SW480 (cell line): ENCODE measurements around the gene CRHBP.
"Not testable (repeated sequence)": the region's sequence is repeated elsewhere in the genome, so short reads cannot be mapped to it uniquely, and the experiment has no call there.

Source experiments
- DNase-seq: peaks from one replicate; pipeline ENCODE4 v3.0.0-alpha.2; 2016; ENCODE audit warnings: low spot score

Gene CRHBP

DNA sequence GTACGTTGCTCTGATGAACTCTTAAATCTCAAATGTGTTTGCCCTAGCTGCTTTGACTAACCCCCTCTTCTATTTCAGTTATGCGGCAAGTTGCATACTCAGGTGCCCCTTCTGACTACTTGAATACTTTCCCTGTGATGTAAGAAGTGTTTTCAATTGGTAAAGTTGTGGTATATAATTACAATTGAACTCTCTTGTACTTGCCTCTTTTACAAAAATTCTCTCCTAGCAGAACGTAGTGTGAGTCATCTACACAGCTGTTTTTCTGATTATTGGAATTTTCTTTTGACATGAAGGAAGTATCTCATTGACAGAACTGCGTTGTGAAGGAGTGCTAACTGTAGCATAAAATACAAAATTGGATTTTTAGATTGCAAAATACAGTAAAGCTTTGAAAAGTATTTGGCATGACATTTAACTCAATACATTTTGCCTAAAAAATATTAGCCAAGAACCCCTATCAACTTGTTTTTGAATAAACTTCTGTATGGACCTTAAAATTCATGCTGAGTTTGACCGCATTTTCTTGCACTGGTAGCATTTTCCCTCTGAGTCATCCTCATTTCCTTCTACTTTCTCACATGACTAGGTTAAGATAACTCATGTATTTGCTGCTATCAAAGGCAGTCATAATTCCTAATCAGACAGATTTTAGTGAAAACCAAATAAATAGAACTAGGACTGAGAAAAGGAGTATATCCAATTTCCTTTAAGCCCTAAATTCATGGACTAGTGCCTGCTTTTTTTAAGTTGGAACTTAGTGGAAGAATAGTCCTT lies 6.3 kb downstream of the CRHBP start:
- DNase-seq: no peak

- DNase-seq: peak; percentile 80
Measured at GRCh38 chr5:76960004-76960625, 7.3 kb downstream of the CRHBP start.

- DNase-seq: no peak
Measured at GRCh38 chr5:76964060-76964459, 11.2 kb downstream of the CRHBP start.

- DNase-seq: no peak
Measured at GRCh38 chr5:76971511-76971910, 18.7 kb downstream of the CRHBP start.

GRCh38 chr5:76972689-76973088 lies 19.8 kb downstream of the CRHBP start:
- no peak for DNase-seq

- no peak for DNase-seq
Measured at GRCh38 chr5:76974785-76975184, 21.9 kb downstream of the CRHBP start.

- no peak for DNase-seq
Measured at GRCh38 chr5:76978869-76979268, 26.0 kb downstream of the CRHBP start.

DNA sequence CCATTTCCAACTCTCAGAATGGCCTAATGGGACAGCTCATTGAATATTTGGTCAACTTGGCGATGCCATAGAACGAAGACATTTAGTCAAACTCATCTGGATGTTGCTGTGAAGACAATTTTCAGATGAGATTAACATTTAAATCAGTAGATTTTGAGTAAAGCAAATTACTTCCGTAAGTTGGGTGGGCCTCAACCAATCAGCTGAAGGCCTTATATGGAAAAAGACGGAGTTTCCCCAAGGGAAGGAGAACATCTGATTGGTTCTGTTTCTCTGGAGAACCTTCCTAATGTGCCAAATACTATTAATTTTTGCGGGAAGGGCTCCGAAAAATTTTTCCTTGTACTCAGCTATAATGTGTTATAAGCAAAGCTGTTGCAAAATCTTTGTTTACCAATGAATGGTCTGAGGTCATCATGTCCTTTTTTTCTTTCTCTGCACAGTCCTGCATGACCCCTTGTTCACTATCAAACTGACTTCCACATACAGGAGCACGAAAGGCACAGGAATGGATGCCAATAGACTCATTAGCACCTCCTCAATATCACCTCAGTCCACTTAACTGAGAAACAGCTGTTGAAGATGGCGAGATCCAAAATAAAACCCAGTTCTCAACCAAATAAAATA lies 27.8 kb downstream of the CRHBP start:
- DNase-seq: no peak

DNA sequence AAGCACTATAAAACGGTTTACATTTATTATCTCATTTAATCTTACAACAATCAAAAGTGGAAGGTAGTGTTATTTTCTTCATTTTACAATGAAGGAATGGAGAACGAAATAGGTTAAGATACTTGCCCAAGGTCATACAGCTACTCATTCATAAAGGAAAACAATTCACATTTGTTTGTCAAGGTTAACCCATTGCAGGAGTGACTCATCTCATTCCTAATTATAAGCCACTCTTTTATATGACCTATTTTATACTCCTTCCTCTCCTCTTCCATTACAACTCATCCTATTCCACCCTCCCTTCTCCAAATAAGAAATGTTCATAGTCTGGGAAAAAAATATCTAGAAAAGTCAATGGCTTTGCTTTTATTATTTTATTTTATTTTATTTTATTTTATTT lies 29.6 kb downstream of the CRHBP start:
- peak; percentile 6 for DNase-seq

DNA sequence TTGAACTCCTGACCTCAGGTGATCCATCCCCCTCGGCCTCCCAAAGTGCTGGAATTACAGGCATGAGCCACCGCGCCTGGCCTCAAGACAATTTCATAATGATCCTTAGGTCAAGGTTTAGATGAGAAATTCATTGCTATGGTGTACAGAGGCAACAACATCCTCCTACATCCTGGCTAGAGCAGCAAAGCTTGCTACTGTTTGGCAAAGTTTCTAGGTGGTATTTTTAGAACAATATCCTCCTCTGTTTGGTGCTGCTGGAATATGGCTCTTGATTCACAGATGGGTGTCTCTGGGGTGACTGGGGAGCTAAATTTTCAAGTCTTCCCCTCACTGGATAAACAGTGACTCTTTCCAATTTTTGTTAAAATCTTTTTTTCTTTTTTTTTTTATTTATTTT lies 30.6 kb downstream of the CRHBP start:
- DNase-seq: no peak

GRCh38 chr5:76986825-76987526 lies 34.1 kb downstream of the CRHBP start:
- DNase-seq: no peak

DNA sequence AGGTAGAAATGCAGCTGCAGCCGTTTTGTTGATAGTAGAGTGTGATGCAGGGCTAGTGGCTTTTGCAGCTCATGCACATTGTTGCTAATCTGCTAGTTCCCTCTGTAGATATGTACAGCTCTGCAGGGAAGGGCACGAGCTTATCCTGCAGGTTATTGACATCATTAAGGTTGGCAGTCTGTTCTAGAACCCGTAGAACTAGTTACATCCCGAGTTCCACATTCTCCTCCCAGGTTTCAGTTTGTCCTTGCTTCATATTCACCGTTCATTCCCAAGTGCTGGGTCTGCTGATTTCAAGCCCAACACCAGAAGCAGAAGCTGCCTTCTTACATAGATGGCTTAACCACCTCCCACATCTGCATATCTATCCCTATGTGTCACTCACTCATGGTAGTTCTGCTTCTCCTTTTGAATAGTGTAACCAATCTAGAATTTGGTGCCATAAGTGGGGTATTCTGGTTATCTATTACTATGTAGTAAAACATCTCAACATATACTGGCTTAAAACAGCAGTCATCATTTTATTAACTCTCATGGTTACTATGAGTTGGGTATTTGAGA lies 38.1 kb downstream of the CRHBP start:
- no peak for DNase-seq

- not testable (repeated sequence) for DNase-seq
Measured at GRCh38 chr5:76993436-76993835, 40.6 kb downstream of the CRHBP start.

- DNase-seq: no peak
Measured at GRCh38 chr5:76994337-76994736, 41.5 kb downstream of the CRHBP start.

GRCh38 chr5:76998251-76998650 lies 45.4 kb downstream of the CRHBP start:
- not testable (repeated sequence) for DNase-seq

GRCh38 chr5:76999451-76999850 lies 46.6 kb downstream of the CRHBP start:
- no peak for DNase-seq

- no peak for DNase-seq
Measured at GRCh38 chr5:77003246-77003645, 50.4 kb downstream of the CRHBP start.

- DNase-seq: no peak
Measured at GRCh38 chr5:77006124-77006523, 53.3 kb downstream of the CRHBP start.

DNA sequence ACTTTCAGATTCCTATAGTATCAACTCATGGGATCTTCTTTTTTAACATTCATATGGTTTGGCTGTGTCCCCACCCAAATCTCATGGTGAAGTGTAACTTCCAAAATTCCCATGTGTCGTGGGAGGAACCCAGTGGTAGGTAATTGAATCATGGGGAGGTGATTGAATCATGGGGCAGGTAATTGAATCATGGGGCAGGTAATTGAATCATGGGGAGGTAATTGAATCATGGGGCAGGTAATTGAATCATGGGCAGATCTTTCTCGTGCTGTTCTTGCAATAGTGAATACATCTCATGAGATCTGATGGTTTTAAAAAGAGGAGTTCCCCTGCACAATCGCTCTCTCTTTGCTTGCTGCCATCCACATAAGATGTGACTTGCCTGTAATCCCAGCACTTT lies 55.6 kb downstream of the CRHBP start:
- DNase-seq: no peak

DNA sequence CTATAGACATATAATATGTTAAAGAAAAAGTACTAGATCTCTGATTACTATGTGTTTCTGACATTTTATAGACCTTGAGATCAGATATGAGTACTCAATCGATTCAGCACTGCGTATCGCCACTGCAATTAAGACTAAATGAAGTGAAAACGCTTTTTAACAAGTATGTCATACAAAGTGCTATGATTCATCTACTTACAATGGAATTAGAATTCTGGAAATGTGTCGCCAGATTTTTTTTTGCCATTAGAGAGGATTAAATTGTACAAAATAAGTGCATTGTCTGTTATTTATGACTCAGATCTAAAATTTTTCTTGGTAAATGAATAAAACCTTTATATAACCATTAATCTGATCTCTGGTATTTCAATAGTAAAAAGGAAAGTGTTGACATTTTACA lies 57.4 kb downstream of the CRHBP start:
- DNase-seq: no peak

DNA sequence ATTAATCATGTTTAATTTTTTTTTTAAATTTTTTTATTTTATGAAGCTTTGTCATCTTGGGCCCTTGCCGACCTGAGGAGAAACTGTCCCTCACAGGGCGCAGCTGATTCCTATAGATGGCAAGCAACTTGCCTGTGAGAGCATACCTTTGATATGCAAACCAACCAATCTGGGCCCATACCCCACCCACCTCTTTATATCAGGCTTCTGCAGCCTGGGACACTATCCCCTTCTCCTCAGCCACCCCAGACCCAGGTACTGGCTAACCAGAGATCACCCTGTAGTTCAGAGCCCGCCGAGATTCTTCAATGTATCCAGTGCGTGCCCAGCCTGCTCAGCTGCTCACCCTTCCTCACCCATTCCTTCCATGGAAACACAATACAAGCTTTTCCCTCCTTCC lies 58.7 kb downstream of the CRHBP start:
- no peak for DNase-seq

- no peak for DNase-seq
Measured at GRCh38 chr5:77012601-77013000, 59.8 kb downstream of the CRHBP start.
